GM23338 (cell line): ENCODE results near the gene ZSCAN21. TPM values are rescaled to one million over a fixed set of nuclear protein-coding genes. Genes with fewer than 3 reads are reported as not detected.

Experiments
- ATAC-seq: fragments of 200-7000 bp; cut with Tn5 transposase; 3 replicates; pipeline ENCODE4 v1.9.1; 2020
- DNase-seq: peaks from one replicate; pipeline ENCODE4 v3.0.0-alpha.2; 2015; ENCODE audit warnings: low spot score
- H2AFZ ChIP-seq: fragments of 200-600 bp; sonication (generic); 2 replicates; pipeline ENCODE4 v1.8.0; 2016; ENCODE audit warnings: antibody characterized with exemption, mild to moderate bottlenecking, moderate library complexity
- H3F3A ChIP-seq: fragments of 200-600 bp; sonication (generic); replicated peaks from 2 replicates; pipeline ENCODE4 v1.8.0; 2017; ENCODE audit warnings: antibody characterized with exemption, mixed run types, low read depth
- H3K27ac ChIP-seq: fragments of 200-600 bp; sonication (generic); 2 replicates; pipeline ENCODE4 v1.6.1; 2016; ENCODE audit warnings: low read depth
- H3K27me3 ChIP-seq: fragments of 200-600 bp; sonication (generic); 2 replicates; pipeline ENCODE4 v1.8.0; 2016; ENCODE audit warnings: mild to moderate bottlenecking, mixed run types, moderate library complexity; ENCODE audit not compliant: insufficient read depth
- H3K36me3 ChIP-seq: fragments of 200-600 bp; sonication (generic); 2 replicates; pipeline ENCODE4 v1.8.0; 2016; ENCODE audit warnings: mild to moderate bottlenecking; ENCODE audit not compliant: insufficient read depth
- H3K4me1 ChIP-seq: fragments of 200-600 bp; sonication (generic); 2 replicates; pipeline ENCODE4 v1.8.0; 2016; ENCODE audit warnings: mild to moderate bottlenecking, moderate library complexity; ENCODE audit not compliant: insufficient read depth
- H3K4me2 ChIP-seq: fragments of 200-600 bp; sonication (generic); 2 replicates; pipeline ENCODE4 v1.7.1; 2017; ENCODE audit warnings: mixed run types
- H3K4me3 ChIP-seq: fragments of 200-600 bp; sonication (generic); 2 replicates; pipeline ENCODE4 v1.6.1; 2016; ENCODE audit warnings: mixed run types
- H3K79me2 ChIP-seq: fragments of 200-600 bp; sonication (generic); replicated peaks from 2 replicates; pipeline ENCODE4 v1.8.0; 2017; ENCODE audit warnings: mild to moderate bottlenecking; ENCODE audit not compliant: insufficient read depth
- H3K9me2 ChIP-seq: fragments of 200-600 bp; sonication (generic); 2 replicates; pipeline ENCODE4 v1.8.0; 2017; ENCODE audit not compliant: insufficient read depth
- H4K20me1 ChIP-seq: fragments of 200-600 bp; sonication (generic); replicated peaks from 2 replicates; pipeline ENCODE4 v1.8.0; 2017; ENCODE audit warnings: mild to moderate bottlenecking; ENCODE audit not compliant: insufficient read depth
- H3K27ac Mint-ChIP-seq: 2 replicates; pipeline ENCODE4 v1.8.0; 2020; ENCODE audit warnings: inconsistent platforms, mild to moderate bottlenecking, moderate library complexity, mixed read lengths
- H3K27me3 Mint-ChIP-seq: 3 replicates; pipeline ENCODE4 v1.8.0; 2022; ENCODE audit warnings: low read depth, mild to moderate bottlenecking, moderate library complexity, mixed read lengths, inconsistent platforms; ENCODE audit not compliant: insufficient read depth, poor library complexity
- H3K36me3 Mint-ChIP-seq: 3 replicates; pipeline ENCODE4 v1.8.0; 2021; ENCODE audit warnings: low read depth, mild to moderate bottlenecking, inconsistent platforms, moderate library complexity, mixed read lengths
- H3K4me1 Mint-ChIP-seq: 3 replicates; pipeline ENCODE4 v1.8.0; 2020; ENCODE audit warnings: mild to moderate bottlenecking, inconsistent platforms, mixed read lengths
- H3K4me3 Mint-ChIP-seq: 3 replicates; pipeline ENCODE4 v1.8.0; 2021; ENCODE audit warnings: moderate library complexity, mild to moderate bottlenecking, inconsistent platforms, mixed read lengths
- H3K9me3 Mint-ChIP-seq: 3 replicates; pipeline ENCODE4 v1.8.0; 2020; ENCODE audit warnings: moderate library complexity, mild to moderate bottlenecking, inconsistent platforms, mixed read lengths
- CREB1 ChIP-seq: fragments of 250-450 bp; sonication (Bioruptor Pico); IDR thresholded peaks from 2 replicates; pipeline ENCODE4 v1.5.0; 2020; ENCODE audit warnings: low read depth, mild to moderate bottlenecking, moderate library complexity
- CTCF ChIP-seq, 2 experiments: fragments of 200-600 bp in 1 of 2; sonication (generic) in 1 of 2; conservative IDR thresholded peaks; 2 replicates each; pipeline versions ENCODE4 v1.5.1 to v1.6.1; 2016 to 2017; ENCODE audit warnings: antibody characterized with exemption in 2 of 2, low read depth in 2 of 2, mild to moderate bottlenecking in 2 of 2, moderate library complexity in 1 of 2
- ETS1 ChIP-seq: IDR thresholded peaks from 2 replicates; pipeline ENCODE4 v1.6.1; 2016; ENCODE audit warnings: antibody characterized with exemption
- EZH2 ChIP-seq: fragments of 200-600 bp; sonication (generic); IDR thresholded peaks from one replicate; pipeline ENCODE4 v1.8.0; 2017; ENCODE audit warnings: antibody characterized with exemption, mild to moderate bottlenecking, low read depth; ENCODE audit not compliant: unreplicated experiment
- EZH2phosphoT487 ChIP-seq: fragments of 200-600 bp; sonication (generic); IDR thresholded peaks from one replicate; pipeline ENCODE4 v1.8.1; 2018; ENCODE audit warnings: antibody characterized with exemption; ENCODE audit not compliant: unreplicated experiment
- JUNB ChIP-seq: IDR thresholded peaks from one replicate; pipeline ENCODE4 v1.6.1; 2016; ENCODE audit warnings: antibody characterized with exemption; ENCODE audit not compliant: unreplicated experiment
- NANOG ChIP-seq: IDR thresholded peaks from 2 replicates; pipeline ENCODE4 v1.6.1; 2016; ENCODE audit warnings: antibody characterized with exemption, borderline replicate concordance
- POLR2AphosphoS5 ChIP-seq: IDR thresholded peaks from 2 replicates; pipeline ENCODE4 v1.6.1; 2016; ENCODE audit warnings: antibody characterized with exemption, low read depth
- STAT1 ChIP-seq: IDR thresholded peaks from one replicate; pipeline ENCODE4 v1.6.1; 2016; ENCODE audit warnings: antibody characterized with exemption; ENCODE audit not compliant: unreplicated experiment
- ZNF114 ChIP-seq: fragments of 250-450 bp; sonication (Bioruptor Pico); IDR thresholded peaks from 2 replicates; pipeline ENCODE4 v1.5.0; 2020; ENCODE audit warnings: mild to moderate bottlenecking, moderate library complexity
- ZNF331 ChIP-seq: fragments of 250-450 bp; sonication (Bioruptor Pico); IDR thresholded peaks from 2 replicates; pipeline ENCODE4 v1.5.0; 2020; ENCODE audit warnings: low read depth, mild to moderate bottlenecking, moderate library complexity
- polyA plus RNA-seq: library from polyadenylated mRNA; unstranded; fragments of >200 nt; fragmentation: Nextera tagmentation; extraction: Ambion mirVana; gene quantifications from 2 replicates; pipeline ENCODE4 v1.2.1, GENCODE V29; 2016
- total RNA-seq: library from RNA; depleted of rRNA; stranded (reverse); fragments of >200 nt; shearing (Covaris generic); gene quantifications from 2 replicates; pipeline ENCODE4 v1.2.3, GENCODE V29; 2014
- TF ChIP-seq, protein P1 (sequence below): fragments of 250-450 bp; sonication (Bioruptor Pico); IDR thresholded peaks from 2 replicates; pipeline ENCODE4 v1.5.0; 2020; ENCODE audit warnings: mild to moderate bottlenecking, moderate library complexity
- TF ChIP-seq, protein P2 (sequence below): IDR thresholded peaks from one replicate; pipeline ENCODE4 v1.6.1; 2018; ENCODE audit warnings: antibody characterized with exemption; ENCODE audit not compliant: unreplicated experiment

ZSCAN21 gene
- total and polyA plus RNA-seq, 2 experiments from 2014 or later, result 15.7 to 21.8 TPM

DNA sequence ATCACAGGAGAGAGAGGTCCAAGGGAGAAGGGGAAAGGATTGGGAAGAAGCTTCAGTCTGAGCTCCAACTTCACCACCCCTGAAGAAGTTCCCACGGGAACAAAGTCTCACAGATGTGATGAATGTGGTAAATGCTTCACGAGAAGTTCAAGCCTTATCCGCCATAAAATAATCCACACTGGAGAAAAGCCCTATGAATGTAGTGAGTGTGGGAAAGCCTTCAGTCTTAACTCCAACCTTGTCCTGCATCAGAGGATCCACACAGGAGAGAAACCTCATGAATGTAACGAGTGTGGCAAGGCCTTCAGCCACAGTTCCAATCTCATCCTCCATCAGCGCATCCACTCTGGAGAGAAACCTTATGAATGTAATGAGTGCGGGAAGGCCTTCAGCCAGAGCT lies 16.0 kb upstream of the ZSCAN21 start (continued):
- TF ChIP-seq CTCF (conservative IDR thresholded peaks at IDR 0.05; ENCODE audit: low read depth in 2 of 2) (no peak), CREB1 (no peak), ZNF114 (no peak), POLR2AphosphoS5 (no peak), NANOG (no peak), STAT1 (no peak), EZH2phosphoT487 (no peak), ZNF331 (CRISPR knock-in tag) (no peak), JUNB (no peak)

DNA sequence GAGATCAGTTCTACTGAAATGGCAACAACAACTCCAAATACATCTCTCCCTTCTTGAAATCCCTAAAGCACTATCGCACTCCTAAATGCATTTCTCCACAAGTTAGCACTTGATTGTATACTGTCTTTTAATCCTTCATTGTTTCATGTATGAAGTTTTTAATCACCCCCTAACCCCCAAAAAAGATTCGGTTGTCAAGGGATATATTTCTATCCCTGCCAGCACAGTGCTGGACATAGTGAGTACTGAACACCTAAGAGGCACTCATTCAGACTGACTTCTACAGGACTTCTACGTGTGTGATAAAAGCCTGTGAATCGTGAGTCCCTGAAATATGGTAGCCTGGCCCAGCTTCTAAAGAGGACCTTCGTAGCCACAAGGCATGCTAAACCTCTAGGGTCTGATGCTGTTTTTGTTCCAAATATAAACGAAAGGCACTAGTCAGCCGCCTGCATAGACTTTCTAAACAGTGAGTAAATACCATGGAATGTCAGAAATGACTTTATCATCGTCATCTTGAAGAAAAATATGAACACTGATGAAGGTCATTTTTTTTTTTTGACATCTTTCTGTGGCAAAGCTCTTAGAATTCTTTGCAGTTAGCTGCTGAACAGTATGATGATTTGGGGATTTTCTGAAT lies 14.6 kb upstream of the ZSCAN21 start:
- Histone ChIP-seq H3K9me2 (no peaks in the 10 kb centered on the region), H3F3A (peaks cover 3% of the 10 kb centered on the region; the same call in 1 of the 2 replicates), H3K4me1 (no peaks in the 10 kb centered on the region), H4K20me1 (no peaks in the 10 kb centered on the region; the same call in 1 of the 2 replicates), H3K4me3 (no peak overlapping the region), H3K79me2 (no peaks in the 10 kb centered on the region), H2AFZ (no peak overlapping the region), H3K36me3 (peaks cover 27% of the 10 kb centered on the region), H3K27me3 (no peaks in the 10 kb centered on the region), H3K27ac (no peak overlapping the region), H3K4me2 (no peak overlapping the region)
- Mint-ChIP-seq H3K27me3 (peaks cover 3% of the 10 kb centered on the region), H3K9me3 (no peaks in the 10 kb centered on the region; the same call in 2 of the 3 replicates), H3K36me3 (peaks cover 73% of the 10 kb centered on the region), H3K4me3 (no peak overlapping the region), H3K27ac (no peak overlapping the region), H3K4me1 (no peaks in the 10 kb centered on the region)
- DNase-seq (no peak), ATAC-seq (no peak)
- TF ChIP-seq, protein P1, sequence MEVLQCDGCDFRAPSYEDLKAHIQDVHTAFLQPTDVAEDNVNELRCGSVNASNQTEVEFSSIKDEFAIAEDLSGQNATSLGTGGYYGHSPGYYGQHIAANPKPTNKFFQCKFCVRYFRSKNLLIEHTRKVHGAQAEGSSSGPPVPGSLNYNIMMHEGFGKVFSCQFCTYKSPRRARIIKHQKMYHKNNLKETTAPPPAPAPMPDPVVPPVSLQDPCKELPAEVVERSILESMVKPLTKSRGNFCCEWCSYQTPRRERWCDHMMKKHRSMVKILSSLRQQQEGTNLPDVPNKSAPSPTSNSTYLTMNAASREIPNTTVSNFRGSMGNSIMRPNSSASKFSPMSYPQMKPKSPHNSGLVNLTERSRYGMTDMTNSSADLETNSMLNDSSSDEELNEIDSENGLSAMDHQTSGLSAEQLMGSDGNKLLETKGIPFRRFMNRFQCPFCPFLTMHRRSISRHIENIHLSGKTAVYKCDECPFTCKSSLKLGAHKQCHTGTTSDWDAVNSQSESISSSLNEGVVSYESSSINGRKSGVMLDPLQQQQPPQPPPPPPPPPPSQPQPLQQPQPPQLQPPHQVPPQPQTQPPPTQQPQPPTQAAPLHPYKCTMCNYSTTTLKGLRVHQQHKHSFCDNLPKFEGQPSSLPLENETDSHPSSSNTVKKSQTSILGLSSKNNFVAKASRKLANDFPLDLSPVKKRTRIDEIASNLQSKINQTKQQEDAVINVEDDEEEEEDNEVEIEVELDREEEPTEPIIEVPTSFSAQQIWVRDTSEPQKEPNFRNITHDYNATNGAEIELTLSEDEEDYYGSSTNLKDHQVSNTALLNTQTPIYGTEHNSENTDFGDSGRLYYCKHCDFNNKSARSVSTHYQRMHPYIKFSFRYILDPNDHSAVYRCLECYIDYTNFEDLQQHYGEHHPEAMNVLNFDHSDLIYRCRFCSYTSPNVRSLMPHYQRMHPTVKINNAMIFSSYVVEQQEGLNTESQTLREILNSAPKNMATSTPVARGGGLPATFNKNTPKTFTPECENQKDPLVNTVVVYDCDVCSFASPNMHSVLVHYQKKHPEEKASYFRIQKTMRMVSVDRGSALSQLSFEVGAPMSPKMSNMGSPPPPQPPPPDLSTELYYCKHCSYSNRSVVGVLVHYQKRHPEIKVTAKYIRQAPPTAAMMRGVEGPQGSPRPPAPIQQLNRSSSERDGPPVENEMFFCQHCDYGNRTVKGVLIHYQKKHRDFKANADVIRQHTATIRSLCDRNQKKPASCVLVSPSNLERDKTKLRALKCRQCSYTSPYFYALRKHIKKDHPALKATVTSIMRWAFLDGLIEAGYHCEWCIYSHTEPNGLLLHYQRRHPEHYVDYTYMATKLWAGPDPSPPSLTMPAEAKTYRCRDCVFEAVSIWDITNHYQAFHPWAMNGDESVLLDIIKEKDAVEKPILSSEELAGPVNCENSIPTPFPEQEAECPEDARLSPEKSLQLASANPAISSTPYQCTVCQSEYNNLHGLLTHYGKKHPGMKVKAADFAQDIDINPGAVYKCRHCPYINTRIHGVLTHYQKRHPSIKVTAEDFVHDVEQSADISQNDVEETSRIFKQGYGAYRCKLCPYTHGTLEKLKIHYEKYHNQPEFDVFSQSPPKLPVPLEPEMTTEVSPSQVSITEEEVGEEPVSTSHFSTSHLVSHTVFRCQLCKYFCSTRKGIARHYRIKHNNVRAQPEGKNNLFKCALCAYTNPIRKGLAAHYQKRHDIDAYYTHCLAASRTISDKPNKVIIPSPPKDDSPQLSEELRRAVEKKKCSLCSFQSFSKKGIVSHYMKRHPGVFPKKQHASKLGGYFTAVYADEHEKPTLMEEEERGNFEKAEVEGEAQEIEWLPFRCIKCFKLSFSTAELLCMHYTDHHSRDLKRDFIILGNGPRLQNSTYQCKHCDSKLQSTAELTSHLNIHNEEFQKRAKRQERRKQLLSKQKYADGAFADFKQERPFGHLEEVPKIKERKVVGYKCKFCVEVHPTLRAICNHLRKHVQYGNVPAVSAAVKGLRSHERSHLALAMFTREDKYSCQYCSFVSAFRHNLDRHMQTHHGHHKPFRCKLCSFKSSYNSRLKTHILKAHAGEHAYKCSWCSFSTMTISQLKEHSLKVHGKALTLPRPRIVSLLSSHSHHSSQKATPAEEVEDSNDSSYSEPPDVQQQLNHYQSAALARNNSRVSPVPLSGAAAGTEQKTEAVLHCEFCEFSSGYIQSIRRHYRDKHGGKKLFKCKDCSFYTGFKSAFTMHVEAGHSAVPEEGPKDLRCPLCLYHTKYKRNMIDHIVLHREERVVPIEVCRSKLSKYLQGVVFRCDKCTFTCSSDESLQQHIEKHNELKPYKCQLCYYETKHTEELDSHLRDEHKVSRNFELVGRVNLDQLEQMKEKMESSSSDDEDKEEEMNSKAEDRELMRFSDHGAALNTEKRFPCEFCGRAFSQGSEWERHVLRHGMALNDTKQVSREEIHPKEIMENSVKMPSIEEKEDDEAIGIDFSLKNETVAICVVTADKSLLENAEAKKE, result no peak
- no peak for TF ChIP-seq EZH2phosphoT487
- TF ChIP-seq EZH2, result no peak
- no peak for TF ChIP-seq ETS1
- TF ChIP-seq ZNF114, result no peak
- TF ChIP-seq CREB1, result no peak
- TF ChIP-seq NANOG, result no peak
- no peak for TF ChIP-seq STAT1
- TF ChIP-seq, protein P2, sequence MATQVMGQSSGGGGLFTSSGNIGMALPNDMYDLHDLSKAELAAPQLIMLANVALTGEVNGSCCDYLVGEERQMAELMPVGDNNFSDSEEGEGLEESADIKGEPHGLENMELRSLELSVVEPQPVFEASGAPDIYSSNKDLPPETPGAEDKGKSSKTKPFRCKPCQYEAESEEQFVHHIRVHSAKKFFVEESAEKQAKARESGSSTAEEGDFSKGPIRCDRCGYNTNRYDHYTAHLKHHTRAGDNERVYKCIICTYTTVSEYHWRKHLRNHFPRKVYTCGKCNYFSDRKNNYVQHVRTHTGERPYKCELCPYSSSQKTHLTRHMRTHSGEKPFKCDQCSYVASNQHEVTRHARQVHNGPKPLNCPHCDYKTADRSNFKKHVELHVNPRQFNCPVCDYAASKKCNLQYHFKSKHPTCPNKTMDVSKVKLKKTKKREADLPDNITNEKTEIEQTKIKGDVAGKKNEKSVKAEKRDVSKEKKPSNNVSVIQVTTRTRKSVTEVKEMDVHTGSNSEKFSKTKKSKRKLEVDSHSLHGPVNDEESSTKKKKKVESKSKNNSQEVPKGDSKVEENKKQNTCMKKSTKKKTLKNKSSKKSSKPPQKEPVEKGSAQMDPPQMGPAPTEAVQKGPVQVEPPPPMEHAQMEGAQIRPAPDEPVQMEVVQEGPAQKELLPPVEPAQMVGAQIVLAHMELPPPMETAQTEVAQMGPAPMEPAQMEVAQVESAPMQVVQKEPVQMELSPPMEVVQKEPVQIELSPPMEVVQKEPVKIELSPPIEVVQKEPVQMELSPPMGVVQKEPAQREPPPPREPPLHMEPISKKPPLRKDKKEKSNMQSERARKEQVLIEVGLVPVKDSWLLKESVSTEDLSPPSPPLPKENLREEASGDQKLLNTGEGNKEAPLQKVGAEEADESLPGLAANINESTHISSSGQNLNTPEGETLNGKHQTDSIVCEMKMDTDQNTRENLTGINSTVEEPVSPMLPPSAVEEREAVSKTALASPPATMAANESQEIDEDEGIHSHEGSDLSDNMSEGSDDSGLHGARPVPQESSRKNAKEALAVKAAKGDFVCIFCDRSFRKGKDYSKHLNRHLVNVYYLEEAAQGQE, result no peak
